Esophagus muscularis mucosa (tissue), 4 donors: Measurements from ENCODE around the gene BCL7A.

Experiments used
- CTCF ChIP-seq, 3 experiments: fragments of 200-600 bp in 2 of 3; fragments of 450-650 bp in 1 of 3; sonication (generic) in 2 of 3; IDR thresholded peaks; one replicate each; pipeline ENCODE4 v1.5.1; 2017 to 2019; ENCODE audit warnings: antibody characterized with exemption in 3 of 3, mild to moderate bottlenecking in 2 of 3, moderate library complexity in 1 of 3
- EP300 ChIP-seq: sonication (generic); formaldehyde crosslinking; IDR thresholded peaks from one replicate; pipeline ENCODE4 v1.6.1; 2017; ENCODE audit warnings: antibody characterized with exemption
- POLR2A ChIP-seq: fragments of 450-650 bp; IDR thresholded peaks from one replicate; pipeline ENCODE4 v1.6.1; 2017; ENCODE audit warnings: antibody characterized with exemption, moderate library complexity, mild to moderate bottlenecking, low read depth
- POLR2AphosphoS5 ChIP-seq, 2 donors: sonication (generic); formaldehyde crosslinking; IDR thresholded peaks; one replicate each; pipeline ENCODE4 v1.6.1; 2017; ENCODE audit warnings: antibody characterized with exemption in 2 of 2

- TF ChIP-seq CTCF (IDR thresholded peaks at IDR 0.05), result no peak
- no peak for TF ChIP-seq EP300
- no peak for TF ChIP-seq POLR2AphosphoS5 (IDR thresholded peaks at IDR 0.05)
- no peak for TF ChIP-seq POLR2A
These were observed 61.1 kb downstream of the BCL7A start for GRCh38 chr12:122082621-122083356.
